ENCODE measurements around the gene NTRK2.

Gene NTRK2

GRCh38 chr9:84819491-84819991 is 150.0 kb downstream of the NTRK2 start:
- no peak for DNase-seq (ENCODE audit: low read depth)

GRCh38 chr9:84821431-84821830 is 151.9 kb downstream of the NTRK2 start:
- DNase-seq (ENCODE audit: low read depth) = no peak

- DNase-seq (ENCODE audit: low read depth) = no peak
Observed at GRCh38 chr9:84822589-84823233, 153.2 kb downstream of the NTRK2 start.

GRCh38 chr9:84823421-84824271 is 154.1 kb downstream of the NTRK2 start:
- DNase-seq (ENCODE audit: low read depth) = no peak

GRCh38 chr9:84827216-84827765 is 157.8 kb downstream of the NTRK2 start:
- no peak for DNase-seq (ENCODE audit: low read depth)

- no peak for DNase-seq (ENCODE audit: low read depth)
Observed at GRCh38 chr9:84828046-84828445, 158.5 kb downstream of the NTRK2 start.

GRCh38 chr9:84829471-84829870 is 159.9 kb downstream of the NTRK2 start:
- DNase-seq (ENCODE audit: low read depth) = no peak

GRCh38 chr9:84829997-84830696 is 160.6 kb downstream of the NTRK2 start:
- DNase-seq (ENCODE audit: low read depth) = no peak

GRCh38 chr9:84831377-84831776 is 161.8 kb downstream of the NTRK2 start:
- DNase-seq (ENCODE audit: low read depth) = no peak

GRCh38 chr9:84832453-84832852 is 162.9 kb downstream of the NTRK2 start:
- DNase-seq (ENCODE audit: low read depth) = no peak

GRCh38 chr9:84834426-84834825 is 164.9 kb downstream of the NTRK2 start:
- DNase-seq (ENCODE audit: low read depth) = no peak

- DNase-seq (ENCODE audit: low read depth) = no peak
Observed at GRCh38 chr9:84835745-84836144, 166.2 kb downstream of the NTRK2 start.

GRCh38 chr9:84838879-84839278 is 169.3 kb downstream of the NTRK2 start:
- no peak for DNase-seq (ENCODE audit: low read depth)

- no peak for DNase-seq (ENCODE audit: low read depth)
Observed at GRCh38 chr9:84839541-84839940, 170.0 kb downstream of the NTRK2 start.

- no peak for DNase-seq (ENCODE audit: low read depth)
Observed at GRCh38 chr9:84841931-84842330, 172.4 kb downstream of the NTRK2 start.

GRCh38 chr9:84843175-84843824 is 173.8 kb downstream of the NTRK2 start:
- DNase-seq (ENCODE audit: low read depth) = no peak

GRCh38 chr9:84845956-84846900 is 176.7 kb downstream of the NTRK2 start:
- DNase-seq (ENCODE audit: low read depth) = no peak

GRCh38 chr9:84846906-84847305 is 177.4 kb downstream of the NTRK2 start:
- no peak for DNase-seq (ENCODE audit: low read depth)

GRCh38 chr9:84849049-84849448 is 179.5 kb downstream of the NTRK2 start:
- DNase-seq (ENCODE audit: low read depth) = no peak

- DNase-seq (ENCODE audit: low read depth) = no peak
Observed at GRCh38 chr9:84850830-84851392, 181.4 kb downstream of the NTRK2 start.

Measured in stimulated activated CD8-positive, alpha-beta memory T cell treated with anti-CD3 and anti-CD28 coated beads, Interleukin-12 subunit alpha, Interleukin-12 subunit beta, amount 100 ng/mL, for 4 hours (primary cell).